Skin epidermis (tissue), 12 donors: ENCODE measurements around the gene SLC25A26.

Experiments used
- H3K27ac ChIP-seq, 21 experiments: fragments of 200-600 bp; sonication (generic) in 11 of 21; one replicate each; pipeline ENCODE4 v1.5.0; 2020; ENCODE audit warnings: mild to moderate bottlenecking in 3 of 21, inconsistent platforms in 2 of 21, moderate library complexity in 2 of 21
- H3K4me3 ChIP-seq, 7 experiments: fragments of 200-600 bp; sonication (generic) in 2 of 7; one replicate each; pipeline ENCODE4 v1.5.0; 2020; ENCODE audit warnings: inconsistent platforms in 2 of 7, mild to moderate bottlenecking in 2 of 7, moderate library complexity in 1 of 7

SLC25A26 gene, protein sequence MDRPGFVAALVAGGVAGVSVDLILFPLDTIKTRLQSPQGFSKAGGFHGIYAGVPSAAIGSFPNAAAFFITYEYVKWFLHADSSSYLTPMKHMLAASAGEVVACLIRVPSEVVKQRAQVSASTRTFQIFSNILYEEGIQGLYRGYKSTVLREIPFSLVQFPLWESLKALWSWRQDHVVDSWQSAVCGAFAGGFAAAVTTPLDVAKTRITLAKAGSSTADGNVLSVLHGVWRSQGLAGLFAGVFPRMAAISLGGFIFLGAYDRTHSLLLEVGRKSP

DNA sequence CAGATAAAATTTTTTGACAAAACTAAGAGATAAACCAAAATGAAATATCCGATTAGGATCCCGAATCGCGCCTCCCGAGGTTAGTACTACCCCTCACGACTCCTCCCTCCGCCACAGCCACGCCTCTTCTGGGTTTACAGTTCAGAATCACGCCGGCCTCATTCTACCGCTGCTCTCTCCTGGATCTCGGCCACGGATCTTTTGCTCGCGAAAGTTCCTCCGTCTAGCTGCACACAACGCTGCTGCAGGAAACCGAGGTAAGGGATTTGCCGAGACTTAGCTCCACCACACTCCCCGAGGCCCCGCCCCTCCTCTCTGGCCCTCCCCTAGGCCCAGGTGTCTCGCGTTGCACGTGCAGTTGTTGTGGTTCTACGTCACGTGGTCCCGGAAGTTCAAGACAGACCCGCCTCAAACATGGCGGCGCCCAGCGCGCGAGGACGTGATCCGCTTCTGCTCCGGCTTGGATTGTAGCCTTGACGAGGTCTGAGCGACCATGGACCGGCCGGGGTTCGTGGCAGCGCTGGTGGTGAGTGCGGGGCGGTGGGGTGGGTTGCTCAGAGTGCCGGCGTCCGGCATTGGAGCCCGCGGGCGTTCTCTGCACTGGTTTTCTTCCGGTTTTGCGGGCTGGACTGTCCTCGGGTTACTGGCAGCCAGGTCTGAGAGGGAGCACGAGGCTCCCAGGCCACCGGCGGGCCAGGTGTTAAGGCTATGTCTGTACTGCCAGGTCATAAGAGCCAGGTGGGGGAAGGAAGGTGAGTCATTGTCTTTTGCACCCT is at the start of gene SLC25A26:
Gene SLC25A26, plus strand, starts transcription at position 400 of the 776 bp plus-strand sequence. Its CDS starts 94 bp downstream, at position 494.
- Histone ChIP-seq H3K27ac (peak within 1 kb of the TSS; percentile 43 to 89 (median 84)), H3K4me3 (peak within 1 kb of the TSS; percentile 73 to 97 (median 90))

DNA sequence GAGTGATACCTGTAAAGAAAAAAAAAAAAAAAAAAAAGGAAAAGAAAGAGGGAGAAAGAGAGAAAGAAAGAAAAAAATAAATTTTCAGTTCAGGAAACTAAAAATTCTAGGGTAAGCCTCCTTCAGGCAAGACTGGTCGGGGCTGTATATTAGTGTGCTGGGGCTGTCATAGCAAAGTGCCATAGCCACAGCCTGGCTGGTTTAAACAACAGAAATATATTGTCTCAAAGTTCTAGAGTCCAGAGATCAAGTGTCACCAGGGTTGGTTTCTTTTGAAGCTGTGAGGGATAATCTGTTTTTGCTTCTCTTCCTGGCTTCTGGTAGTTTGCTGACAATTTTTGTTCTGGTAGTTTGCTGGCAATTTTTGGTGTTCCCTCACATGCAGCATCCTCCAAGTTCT is 48.4 kb upstream of the SLC25A26 start:
- Histone ChIP-seq H3K27ac (no peak overlapping the region), H3K4me3 (no peak overlapping the region)

DNA sequence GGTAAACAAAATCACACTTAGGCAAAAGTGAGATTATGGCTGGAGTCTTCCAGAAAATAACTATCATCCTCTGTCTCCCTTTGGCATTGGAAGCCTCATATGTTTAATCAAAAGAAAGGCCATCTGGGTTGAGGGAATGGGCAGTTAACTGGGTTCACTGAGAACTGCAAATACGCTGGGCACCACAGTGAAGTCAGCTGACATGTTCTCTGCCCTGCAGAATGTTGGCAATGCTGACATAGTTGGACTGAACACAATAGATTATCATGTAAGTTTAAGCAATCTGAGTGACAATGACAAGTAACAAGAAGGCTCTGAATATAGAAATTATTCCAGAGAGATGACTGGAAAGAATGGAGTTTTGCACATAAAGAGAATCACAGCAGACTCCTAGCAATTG is 43.8 kb upstream of the SLC25A26 start:
- Histone ChIP-seq H3K27ac (no peak overlapping the region), H3K4me3 (no peak overlapping the region)

DNA sequence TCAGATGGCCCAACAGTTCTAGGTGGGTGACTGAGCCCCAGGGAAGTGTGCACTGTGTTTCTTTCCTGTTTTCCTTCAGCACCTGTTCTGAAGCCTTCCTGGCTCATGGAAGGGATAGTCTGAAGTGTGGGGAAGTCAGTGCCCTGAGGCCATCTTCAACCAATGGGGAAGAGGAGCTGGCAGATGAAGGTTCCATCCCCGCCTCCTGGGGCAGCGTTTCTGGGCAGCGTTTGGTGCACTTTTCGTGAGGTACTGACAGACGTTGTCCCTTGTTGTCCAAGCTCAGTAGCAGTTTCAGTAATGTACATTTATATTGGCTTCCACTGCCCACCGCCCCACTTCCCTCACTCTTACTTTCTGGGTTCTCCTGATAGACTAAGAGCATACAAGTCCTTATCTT is 42.6 kb upstream of the SLC25A26 start:
- H3K27ac ChIP-seq, result no peak overlapping the region
- no peak overlapping the region for H3K4me3 ChIP-seq

DNA sequence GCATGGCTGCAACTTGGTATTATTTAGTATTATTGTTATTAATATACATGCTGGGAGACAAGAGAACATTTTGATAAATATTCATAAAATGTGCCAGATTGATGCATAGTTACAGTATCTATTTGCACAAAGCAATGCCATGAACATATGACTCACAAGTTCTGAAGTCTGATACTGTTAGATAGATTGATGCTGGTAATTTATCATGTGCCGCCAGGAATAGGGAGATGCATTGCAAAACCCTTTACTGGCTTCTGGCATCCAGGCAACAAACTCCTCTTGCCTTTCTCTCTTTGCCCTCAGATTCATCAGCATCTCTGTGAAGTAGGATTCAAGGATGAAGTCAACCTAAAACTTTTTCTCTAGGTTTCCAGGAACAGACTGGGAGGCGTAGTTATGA is 41.0 kb upstream of the SLC25A26 start:
- H3K27ac ChIP-seq, result no peak overlapping the region
- H3K4me3 ChIP-seq, result no peak overlapping the region

DNA sequence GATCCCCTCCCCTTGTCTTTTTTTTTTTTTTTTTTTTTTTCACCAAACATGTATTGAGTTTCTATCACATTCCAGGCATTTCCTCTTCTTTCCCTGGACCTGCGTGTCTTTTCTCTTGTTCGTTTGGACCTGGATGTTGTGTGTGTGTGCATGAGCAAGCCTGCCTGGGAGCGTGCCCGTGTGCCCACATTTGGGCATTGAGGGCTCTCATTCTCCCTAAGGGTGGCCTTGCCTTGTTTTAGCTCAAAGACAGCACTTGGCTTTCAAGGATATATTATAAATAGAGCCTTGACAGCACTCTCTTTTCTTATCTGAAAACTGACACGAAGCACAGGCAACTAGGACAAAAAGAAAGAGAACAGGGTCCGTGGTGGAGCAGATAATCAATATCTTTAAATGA is 39.0 kb upstream of the SLC25A26 start:
- no peak overlapping the region for H3K27ac ChIP-seq
- no peak overlapping the region for H3K4me3 ChIP-seq

DNA sequence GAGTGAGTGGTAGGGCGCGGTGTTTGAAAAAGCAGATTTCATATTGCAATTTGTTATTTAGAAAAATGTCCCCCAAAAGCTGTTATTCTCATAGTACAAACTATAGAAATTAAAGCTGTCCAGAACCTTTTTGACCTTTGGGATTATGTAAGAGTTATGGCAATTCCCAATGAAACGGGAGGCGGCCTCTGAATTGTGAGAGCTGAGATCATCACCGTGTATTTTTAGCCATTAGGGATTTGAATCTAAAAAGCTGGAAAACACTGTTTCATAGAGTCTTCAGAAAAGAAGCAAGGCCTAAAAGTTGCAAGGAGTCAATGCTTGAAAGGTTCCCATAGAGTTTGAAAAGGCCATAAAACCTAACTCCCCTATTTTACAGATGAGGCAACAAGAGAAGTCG is 38.6 kb upstream of the SLC25A26 start:
- H3K27ac ChIP-seq, result no peak overlapping the region
- no peak overlapping the region for H3K4me3 ChIP-seq

GRCh38 chr3:66186545-66186944 is 34.3 kb upstream of the SLC25A26 start:
- H3K27ac ChIP-seq, result no peak overlapping the region
- H3K4me3 ChIP-seq, result no peak overlapping the region

DNA sequence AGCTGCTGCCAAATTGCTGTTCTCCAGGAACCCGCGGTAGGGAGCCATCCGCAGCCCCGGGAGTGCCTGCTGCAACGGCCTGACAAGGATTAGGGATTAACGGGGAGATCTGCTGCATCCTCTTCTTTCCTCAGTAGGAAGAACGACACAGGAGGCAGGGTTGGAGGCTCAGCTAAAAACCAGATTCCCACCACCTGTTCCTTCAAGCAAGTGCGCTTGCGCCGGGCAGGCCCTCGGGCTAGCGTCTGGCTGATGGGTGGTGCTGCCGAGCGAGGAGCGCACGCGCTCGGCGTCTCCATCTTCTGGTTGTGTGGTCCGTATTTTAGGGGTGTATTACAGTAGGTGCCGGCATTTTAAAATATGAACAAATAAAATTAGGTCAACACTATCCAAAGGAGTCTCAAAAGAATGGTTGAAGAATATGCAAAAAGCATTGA is 25.4 kb upstream of the SLC25A26 start:
- Histone ChIP-seq H3K27ac (no peak overlapping the region), H3K4me3 (no peak overlapping the region)

DNA sequence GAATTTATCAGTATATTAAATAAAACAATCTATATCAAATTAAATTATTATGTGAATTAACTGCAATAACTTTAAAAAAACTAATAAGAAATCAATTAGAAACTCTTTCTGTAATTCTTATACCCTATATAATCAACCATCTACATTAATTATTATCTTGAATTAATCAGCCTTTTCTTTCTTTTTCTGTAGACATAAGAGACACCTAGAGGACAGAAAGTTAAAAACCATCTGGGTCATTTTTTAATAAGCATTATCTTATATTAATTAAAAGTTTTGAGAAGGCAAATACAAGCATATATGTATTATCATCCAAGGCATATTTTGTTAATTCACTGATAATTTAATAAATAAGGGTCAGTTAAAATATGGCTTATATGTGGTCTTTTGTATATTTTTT is 24.2 kb upstream of the SLC25A26 start:
- H3K27ac ChIP-seq, result no peak overlapping the region
- no peak overlapping the region for H3K4me3 ChIP-seq

GRCh38 chr3:66198437-66199088 is 22.2 kb upstream of the SLC25A26 start:
- H3K4me3 ChIP-seq, result no peak overlapping the region
- H3K27ac ChIP-seq, result no peak overlapping the region

DNA sequence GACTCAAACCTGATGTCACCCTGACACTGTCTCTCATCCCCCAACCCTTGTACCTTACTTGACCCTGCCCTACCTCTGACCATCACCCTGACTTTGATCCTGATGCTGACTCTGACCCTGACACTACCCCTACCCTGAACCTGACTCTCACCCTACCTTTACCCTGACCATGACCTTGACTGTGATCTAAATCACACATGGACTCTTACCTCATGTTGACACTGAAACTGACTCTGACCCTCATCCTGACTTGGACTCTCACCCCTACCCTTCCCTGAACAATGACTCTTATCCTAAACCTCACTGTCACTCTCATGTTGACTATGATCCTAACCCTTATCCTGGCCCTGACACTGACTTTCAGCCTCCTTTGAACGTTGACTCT is 21.7 kb upstream of the SLC25A26 start:
- Histone ChIP-seq H3K4me3 (no peak overlapping the region), H3K27ac (no peak overlapping the region)

DNA sequence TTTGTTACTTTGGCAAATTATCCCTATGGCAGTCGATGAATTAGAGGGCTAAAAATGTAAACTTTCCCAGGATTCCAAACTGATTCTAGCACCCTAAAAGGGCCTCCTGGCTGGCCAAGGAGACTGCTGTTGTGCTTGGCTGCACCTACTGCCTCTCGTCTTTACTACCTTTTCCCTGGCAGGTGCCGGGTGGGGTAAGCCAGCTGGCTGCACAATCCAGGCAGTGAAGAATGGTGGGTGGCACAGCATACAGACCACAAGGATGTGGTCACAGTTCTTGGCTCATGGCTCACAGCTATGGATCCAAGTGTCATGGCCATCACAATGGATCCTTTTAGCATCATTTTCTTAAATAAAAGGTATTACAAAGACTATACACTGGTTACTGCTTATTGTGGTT is 20.7 kb upstream of the SLC25A26 start:
- Histone ChIP-seq H3K27ac (no peak overlapping the region), H3K4me3 (no peak overlapping the region)

DNA sequence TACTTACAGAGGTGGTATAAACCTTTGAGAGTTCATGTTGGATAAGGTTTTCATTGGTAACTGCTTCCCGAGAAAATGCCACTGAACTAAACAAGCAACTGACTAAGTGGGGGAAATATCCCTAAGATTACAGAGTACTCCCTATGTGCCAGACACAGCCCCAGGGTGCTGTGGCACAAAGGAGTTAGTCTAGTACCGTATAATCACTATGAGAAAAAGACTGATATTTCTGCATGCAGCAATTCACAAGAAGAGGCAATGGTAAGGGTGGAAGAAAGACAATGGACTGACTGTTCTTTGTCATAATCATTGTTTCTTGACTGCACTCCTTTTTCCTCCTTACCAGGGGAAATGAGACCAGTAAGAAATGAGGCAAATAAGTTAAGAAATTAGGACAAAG is 20.0 kb upstream of the SLC25A26 start:
- no peak overlapping the region for H3K27ac ChIP-seq
- no peak overlapping the region for H3K4me3 ChIP-seq

- no peak overlapping the region for H3K27ac ChIP-seq
- H3K4me3 ChIP-seq, result no peak overlapping the region
These were observed 17.5 kb upstream of the SLC25A26 start for GRCh38 chr3:66203275-66203674.

- H3K27ac ChIP-seq, result no peak overlapping the region
- no peak overlapping the region for H3K4me3 ChIP-seq
These were observed 14.0 kb upstream of the SLC25A26 start for GRCh38 chr3:66206806-66207205.

- Histone ChIP-seq H3K4me3 (no peak overlapping the region), H3K27ac (no peak overlapping the region)
These were observed 12.6 kb upstream of the SLC25A26 start for GRCh38 chr3:66208189-66208588.

GRCh38 chr3:66210687-66211295 is 10.0 kb upstream of the SLC25A26 start:
- no peak overlapping the region for H3K27ac ChIP-seq

DNA sequence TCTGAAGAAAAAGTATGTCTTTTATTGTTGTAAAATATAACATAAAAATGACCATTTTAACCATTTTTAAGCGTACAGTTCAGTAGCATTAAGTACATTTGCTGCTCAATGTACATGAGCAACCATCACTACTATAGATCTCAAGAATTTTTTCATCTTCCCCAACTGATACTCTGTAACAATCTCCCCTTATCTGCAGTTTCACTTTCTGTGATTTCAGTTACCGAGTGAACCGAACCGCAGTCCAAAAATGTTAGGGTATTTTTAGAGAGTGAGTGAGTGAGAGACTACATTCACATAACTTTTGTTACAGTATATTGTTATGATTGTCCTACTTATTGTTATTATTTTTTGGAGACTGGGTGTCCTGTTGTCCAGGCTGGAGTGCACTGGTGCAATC is 9.0 kb upstream of the SLC25A26 start:
- no peak overlapping the region for H3K27ac ChIP-seq
- H3K4me3 ChIP-seq, result no peak overlapping the region

More at GRCh38 chr3:66210687-66211295, 10.0 kb upstream of the SLC25A26 start:
- no peak overlapping the region for H3K4me3 ChIP-seq

- Histone ChIP-seq H3K27ac (no peak overlapping the region), H3K4me3 (no peak overlapping the region)
These were observed 5.7 kb upstream of the SLC25A26 start for GRCh38 chr3:66215106-66215505.
